GM18507 (cell line): ENCODE data around the gene PCSK1.
"Not testable (repeated sequence)": the region's sequence is repeated elsewhere in the genome, so short reads cannot be mapped to it uniquely, and the experiment has no call there.

Source experiments
- DNase-seq: peaks from one replicate; pipeline ENCODE4 v3.0.0; 2011; ENCODE audit warnings: low read depth; ENCODE audit not compliant: insufficient read length; ENCODE audit errors: extremely low spot score
- FAIRE-seq: peaks from 2 replicates; lab custom pipeline; 2011; peaks lifted over from hg19 to GRCh38; lab: Jason Lieb, UNC

PCSK1 gene

DNA sequence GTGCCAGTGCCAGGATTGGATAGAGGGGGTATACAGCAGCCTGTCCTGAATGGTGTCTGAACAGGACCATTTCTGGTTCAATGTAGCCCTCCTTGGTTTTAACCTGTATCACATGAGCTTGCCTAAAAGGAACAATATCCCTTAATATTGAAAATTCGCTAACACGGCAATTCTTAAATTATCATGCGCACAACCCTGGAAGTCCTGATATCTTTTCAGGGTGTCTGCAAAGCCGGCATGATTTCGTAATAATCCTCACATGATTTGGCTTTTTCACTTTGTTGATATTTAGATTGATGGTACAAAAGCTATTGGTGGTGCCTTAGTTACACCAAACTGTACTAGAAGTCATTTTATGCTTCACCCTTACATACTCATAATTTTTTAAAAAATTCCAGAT, 53.2 kb downstream of the PCSK1 start:
- FAIRE-seq (no peak), DNase-seq (no peak)

DNA sequence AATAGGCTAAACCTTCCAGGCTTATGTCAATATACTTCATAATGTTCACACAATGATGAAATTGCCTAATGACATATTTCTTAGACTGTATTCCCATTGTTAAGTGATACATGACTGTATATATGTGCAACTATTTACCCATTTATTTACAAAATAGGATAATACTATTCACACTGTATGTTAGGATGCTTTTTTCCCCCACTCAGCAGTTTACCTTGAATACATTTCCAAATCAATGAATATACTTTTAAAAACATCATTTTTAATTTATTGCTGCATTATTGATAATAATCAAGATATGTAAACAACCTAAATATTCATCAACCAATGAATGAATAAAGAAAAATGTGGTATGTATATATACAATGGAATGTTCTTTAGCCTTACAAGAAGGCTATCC, 55.5 kb downstream of the PCSK1 start:
- FAIRE-seq (no peak), DNase-seq (no peak)

DNA sequence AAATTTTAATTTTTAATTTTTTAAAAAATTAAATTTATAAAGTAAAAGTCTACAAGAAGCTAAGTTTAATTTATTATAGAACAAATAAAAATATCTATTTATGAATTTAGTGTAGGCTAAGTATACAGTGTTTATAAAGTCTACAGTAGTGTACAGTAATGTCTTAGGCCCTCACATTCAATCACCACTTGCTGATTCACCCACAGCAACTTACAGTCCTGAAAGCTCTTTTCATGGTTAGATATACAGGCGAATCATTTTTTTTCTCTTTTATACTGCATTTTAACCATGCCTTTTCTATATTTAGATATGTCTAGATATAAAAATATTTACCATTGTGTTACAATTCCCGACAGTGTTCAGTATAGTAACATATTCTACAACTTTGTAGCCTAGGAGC, 55.9 kb downstream of the PCSK1 start:
- DNase-seq: no peak
- FAIRE-seq: no peak

DNA sequence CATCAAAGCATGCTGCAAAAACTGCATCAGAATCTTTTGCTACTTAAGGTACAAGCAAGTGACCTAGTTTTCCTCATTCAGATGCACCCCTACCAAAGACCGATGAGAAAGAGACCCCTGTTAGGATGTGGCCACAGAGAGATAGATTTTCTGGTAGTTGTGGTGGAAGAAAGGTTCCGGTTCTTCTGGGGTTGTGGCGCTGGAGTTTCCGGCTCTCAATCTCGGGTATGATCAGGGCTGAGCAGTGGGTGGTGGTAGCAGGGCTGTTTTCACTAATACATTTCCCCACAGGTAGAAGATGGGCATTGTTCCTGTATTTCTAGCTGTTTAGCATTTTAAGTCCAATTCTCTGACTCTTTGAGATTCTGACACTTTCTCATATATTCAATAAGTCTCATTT, 58.4 kb downstream of the PCSK1 start:
- no peak for FAIRE-seq

DNA sequence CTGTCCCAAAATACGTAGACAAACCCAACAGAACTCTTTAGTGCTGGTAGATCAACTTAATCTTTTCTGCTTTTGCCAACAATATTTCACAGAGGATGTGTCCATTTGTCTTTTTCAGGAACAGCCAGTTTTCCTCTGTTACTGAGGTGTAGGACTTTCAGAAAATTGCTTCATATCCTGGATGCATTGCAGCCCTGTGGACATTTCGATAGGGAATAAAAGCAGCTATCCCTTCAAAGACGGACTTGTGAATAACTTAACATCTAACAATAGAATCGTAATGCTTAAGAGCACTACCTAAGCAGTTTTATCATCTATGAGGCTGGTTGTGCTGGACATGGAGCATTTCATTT, 59.7 kb downstream of the PCSK1 start:
- FAIRE-seq: no peak
- DNase-seq: no peak

More for the DNA sequence above, 58.4 kb downstream of the PCSK1 start:
- DNase-seq: no peak

DNA sequence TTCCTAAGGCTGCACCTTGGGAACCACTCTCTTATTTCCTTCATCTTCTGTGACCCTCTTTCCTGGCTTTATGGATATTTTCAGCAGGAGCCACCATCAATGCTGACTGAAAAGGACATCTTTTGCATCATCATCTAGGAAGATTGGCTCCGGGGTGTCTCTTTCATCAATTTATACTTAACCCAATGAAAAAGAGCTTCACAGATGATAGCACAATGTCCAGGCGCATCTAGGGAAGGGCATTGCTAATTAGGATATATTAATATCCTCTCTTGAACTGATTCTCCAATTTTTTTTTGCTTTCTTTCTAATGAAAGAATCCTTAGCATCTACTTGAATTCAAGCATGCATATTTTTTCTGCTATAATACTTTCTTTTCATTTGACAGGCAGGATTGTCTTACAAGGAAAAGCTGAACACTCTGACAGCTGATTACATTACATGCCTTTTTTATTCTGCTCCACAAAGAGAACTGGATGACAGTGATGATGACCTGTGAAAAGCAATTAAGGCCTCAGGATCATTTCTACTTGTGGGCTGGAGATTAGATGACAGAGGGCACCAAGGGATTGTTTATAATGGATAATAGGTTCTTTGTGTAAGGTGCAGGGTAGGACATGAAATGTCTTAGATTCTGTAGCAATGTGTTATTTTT, 60.2 kb downstream of the PCSK1 start:
- FAIRE-seq: no peak
- no peak for DNase-seq

DNA sequence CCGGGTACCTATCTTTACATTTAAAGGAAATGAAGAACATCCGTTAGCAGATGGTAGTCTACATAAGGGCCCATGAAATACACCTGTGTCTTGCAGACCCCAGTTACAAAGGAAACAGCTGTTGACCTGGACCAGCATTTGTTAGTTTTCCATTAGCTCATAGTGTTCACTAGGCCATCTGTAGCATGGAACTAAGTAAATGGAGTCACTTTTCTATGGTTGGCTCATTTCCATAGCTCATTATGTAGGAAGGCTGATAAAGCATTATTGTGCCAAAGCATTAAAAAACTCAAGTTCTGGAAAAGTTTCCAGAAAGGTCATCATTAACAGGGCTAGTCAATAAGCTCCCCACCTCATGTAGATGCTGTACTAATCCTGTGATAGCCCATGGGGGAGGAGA, 62.1 kb downstream of the PCSK1 start:
- DNase-seq (no peak), FAIRE-seq (no peak)

DNA sequence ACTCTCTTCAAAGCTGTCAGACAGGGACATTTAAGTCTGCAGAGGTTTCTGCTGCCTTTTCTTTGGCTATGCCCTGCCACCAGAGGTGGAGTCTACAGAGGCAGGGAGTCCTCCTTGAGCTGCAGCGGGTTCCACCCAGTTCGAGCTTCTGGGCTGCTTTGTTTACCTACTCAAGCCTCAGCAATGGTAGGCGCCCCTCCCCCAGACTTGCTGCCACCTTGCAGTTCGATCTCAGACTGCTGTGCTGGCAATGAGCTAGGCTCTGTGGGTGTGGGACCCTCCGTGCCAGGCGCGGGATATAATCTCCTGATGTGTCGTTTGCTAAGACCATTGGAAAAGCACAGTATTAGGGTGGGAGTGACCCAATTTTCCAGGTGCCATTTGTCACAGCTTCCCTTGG, 65.7 kb downstream of the PCSK1 start:
- FAIRE-seq, DNase-seq: not testable (repeated sequence)

DNA sequence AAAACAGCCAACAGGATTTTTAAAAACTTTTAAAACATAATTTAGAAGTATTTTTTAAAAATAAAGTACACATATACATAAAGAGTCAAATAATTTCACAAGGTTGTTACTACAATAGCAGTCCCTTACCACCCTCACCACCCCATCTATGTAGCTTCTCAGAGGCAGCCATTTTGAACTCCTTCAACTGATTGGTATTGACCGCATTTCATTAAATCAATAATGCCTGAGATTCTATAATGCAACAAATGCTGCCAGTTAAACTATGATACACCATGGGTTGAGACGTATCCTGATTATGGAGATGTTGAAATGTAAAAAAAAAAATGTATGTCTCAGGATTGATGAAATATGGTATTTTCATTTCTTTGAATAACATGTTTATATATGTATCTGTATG, 78.8 kb downstream of the PCSK1 start:
- DNase-seq: no peak

DNA sequence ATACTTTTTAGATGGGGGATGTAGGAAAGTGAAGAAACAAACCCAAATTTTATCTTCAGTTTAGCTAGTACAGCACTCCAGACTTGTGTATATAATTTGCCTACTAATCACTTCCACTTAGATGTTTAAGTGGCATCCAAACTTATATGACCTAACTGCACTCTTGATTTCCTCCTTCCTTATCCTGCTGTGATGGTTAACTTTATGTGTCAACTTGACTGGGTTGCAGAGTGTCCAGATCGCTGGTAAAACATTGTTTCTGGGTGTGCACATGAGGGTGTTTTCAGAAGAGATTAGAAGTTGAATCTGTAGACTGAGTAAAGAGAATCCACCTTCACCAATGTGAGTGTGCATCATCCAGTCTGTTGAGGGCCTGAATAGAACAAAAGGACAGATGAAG, 79.8 kb downstream of the PCSK1 start:
- DNase-seq (no peak), FAIRE-seq (no peak)

More for the DNA sequence above, 78.8 kb downstream of the PCSK1 start:
- no peak for FAIRE-seq

DNA sequence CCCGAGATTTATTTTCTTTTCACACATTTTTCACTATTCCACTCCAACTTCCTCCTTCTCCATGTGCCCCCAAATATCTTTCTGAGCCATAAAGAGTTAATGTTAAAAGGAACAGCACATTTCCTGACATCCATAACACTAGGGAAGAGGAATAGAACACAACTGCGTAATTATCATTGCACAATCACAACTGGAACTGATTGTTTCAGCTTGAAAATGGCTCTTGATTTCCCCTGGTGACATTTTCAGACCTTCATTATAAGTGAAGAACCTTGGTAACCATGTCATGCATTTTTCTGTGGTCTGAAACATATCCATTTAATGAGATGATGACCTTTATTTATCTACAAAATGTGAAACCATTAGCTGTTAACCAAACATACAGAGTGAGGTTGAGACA, 82.4 kb downstream of the PCSK1 start:
- FAIRE-seq (no peak), DNase-seq (no peak)

DNA sequence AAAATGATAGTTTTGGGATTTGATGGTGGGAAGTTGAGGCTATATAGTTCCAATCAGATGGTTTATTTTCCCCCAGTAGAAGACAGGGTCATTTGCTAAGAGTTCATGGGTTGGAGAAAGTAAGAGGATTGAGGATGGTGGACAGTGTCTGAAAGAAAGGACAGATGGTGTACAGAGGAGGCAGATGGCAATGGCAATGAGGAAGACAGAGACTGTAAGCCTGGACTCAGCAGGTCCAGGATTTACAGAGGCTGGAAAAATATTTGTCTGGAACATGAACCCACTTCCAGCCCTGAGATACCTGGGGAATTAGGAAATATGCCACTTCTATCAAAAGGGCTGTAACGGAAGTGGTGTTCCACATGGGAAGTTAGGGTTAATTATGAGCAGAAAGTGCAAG, 84.5 kb downstream of the PCSK1 start:
- DNase-seq (no peak), FAIRE-seq (no peak)

DNA sequence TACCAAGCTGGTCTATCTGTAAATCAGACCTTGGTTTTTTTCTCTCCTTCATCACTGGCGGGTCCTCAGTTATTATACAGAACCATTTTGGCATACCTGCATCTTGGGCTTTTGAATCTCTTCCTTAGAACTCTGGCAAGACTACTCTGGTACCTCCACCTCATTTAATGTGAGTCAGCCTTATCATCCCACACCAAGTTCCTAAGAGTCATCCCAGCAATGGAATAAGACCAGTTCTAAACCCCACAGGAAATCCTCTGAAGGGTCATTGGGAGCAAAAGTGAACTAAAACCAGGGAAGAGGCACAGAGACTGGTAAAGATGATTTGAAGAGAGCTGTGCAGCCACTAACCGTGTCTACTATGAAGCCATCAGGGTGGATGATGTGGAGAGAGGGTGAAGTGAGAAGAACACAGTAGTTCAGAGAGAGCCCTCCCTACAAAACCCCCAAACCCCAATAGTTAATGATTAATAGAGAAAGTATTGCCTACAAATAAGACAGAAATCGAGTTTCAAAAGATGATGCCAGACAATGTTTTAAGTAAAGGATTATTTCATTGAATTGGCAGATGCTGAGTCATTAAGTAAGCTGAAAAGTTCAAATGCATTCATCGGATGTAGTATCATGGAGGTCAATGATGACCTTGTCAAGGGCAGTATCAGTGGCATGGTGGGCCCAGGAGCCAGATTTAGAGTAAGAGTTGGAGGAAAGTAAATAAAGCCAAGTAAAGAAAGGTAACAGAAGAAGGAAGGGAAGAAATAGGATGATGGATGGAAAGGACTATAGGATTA, 85.4 kb downstream of the PCSK1 start:
- FAIRE-seq (no peak), DNase-seq (no peak)

DNA sequence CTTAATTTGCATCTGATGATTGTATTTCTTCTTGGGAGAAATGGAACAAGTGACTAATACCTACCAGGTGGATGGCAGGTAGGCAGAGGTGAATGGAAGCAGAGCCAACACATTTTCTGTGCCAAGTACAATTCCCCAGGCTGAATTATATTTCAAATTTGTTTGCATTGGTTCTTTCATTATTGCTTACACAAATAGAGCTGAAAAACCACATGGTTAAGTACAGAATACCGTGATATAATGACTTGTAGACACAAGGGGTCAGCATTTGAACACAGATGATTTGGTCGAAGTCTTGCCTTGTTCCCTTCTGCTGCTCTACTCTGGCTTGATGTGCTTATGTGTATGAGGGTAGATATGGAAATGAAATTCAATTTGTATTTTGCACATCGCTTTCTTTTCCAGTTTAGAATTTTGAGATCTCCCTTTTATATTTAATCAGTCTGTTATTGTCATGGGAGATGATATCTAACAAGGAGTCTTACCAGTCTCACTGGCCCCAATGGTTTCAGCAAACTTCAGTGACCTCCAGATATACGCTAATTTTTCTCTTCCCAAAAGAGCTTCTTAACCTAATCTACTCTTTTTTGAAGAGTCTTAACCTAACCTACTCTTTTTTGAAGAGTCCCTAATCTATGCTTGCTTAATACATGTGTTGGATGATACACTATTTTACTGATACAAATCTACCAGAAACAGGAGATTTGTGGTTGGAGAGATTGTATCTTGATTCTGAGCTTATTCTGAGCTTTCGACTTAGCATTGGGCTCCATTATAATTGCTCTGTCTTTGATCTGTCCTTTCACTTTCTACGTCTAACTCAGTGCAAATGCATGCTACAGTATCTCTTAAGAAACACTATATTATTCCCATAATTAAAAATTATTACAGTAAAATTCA, 88.1 kb downstream of the PCSK1 start:
- FAIRE-seq (peak; percentile 86), DNase-seq (no peak)

DNA sequence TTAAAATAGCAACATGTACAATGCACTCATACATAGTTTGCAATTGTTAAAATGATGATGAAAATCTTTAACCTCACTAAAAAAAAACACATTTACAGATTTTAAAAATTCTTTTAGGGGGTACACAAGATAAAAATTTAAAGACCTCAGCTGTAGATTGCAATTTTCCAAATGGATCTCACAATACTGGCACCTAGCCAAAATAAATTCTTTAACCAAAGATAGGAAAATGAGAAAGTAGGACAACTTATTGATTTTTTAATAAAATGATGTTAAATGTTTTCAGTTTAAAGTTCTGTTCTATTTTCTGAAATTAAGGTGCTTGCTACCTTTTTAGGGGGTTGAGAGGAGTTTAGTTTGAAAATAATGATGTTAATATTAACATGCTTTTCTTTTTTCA, 90.0 kb downstream of the PCSK1 start:
- no peak for FAIRE-seq
- DNase-seq: no peak

DNA sequence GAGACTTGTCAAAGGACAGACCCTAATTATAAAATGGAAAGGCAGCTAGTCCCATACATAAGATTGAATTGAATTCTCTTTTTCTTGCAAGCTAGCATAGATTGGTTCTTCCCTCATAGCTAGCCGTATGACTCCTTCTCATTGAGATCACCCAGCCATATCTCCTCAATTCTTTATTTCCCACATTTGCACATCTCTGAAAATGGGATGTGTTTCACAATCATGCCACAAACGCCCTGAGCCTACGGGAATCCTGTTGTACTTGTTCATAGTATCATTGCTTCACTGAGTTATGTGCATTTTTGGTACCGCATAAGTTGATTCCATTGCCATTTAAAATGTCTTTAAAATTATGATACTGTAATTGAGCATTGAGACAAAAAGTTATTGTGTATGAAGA, 90.5 kb downstream of the PCSK1 start:
- FAIRE-seq (no peak), DNase-seq (no peak)
